ENCODE data around the gene ACVR1C. TPM values are rescaled to one million over a fixed set of nuclear protein-coding genes. Genes with fewer than 3 reads are reported as not detected.

Gene ACVR1C
- total and polyA plus RNA-seq, 2 of the 4 experiments (the other 2 are of a cell fraction): 0.07 to 0.18 TPM

GRCh38 chr2:157592374-157592773 is 36.3 kb downstream of the ACVR1C start:
- WGBS, 2 experiments (ENCODE audit: extremely low coverage in 2 of 2, insufficient read length in 1 of 2): no CpG with 5 or more reads among the region's 3 CpGs
- no peak overlapping the region for H3K23ac ChIP-seq (ENCODE audit: low read depth, low read length)
- no peak overlapping the region for H4K5ac ChIP-seq (ENCODE audit: low read depth, low read length)
- no peak overlapping the region for H3K56ac ChIP-seq (ENCODE audit: extremely low read depth, insufficient read depth, low read length)
- H2AK5ac ChIP-seq (ENCODE audit: low read depth, low read length): no peak overlapping the region
- no peak for DNase-seq
- no peaks in the 10 kb centered on the region for H3K9me3 ChIP-seq (ENCODE audit: control insufficient read depth, insufficient read depth, low read length)
- dilution Hi-C loops (cut with HindIII; ENCODE audit: low sequenced_read_pairs, unreplicated experiment) (no loop called here), in situ Hi-C loops (cut with MboI; ENCODE audit: low sequenced_read_pairs) (no loop called here), intact Hi-C loops (cut with micrococcal nuclease) (loop anchor here (5.0 kb wide), 1 partner anchor 265 kb away; the partner anchor contains the start of gene ERMN)
- no peak overlapping the region for H2AFZ ChIP-seq (replicated peaks; ENCODE audit: low read length, poor library complexity)
- no peak overlapping the region for H3K4me3 ChIP-seq (ENCODE audit: insufficient read depth, low read depth, low read length)
- H4K20me1 ChIP-seq (ENCODE audit: insufficient read depth, low read length): no peaks in the 10 kb centered on the region
- no peak overlapping the region for H2BK5ac ChIP-seq (ENCODE audit: low read depth, low read length, poor library complexity, severe bottlenecking)
- H3K27me3 ChIP-seq (ENCODE audit: control insufficient read depth, insufficient read depth, low read length): peaks cover 7% of the 10 kb centered on the region
- H3K9me1 ChIP-seq (ENCODE audit: insufficient read depth, low read length): no peaks in the 10 kb centered on the region
- ChIA-PET POLR2A (ENCODE audit: unreplicated experiment) (no interaction called here), CTCF (no interaction called here)
- H2AK9ac ChIP-seq (replicated peaks; ENCODE audit: low read depth, low read length, poor library complexity): no peak overlapping the region
- H2BK120ac ChIP-seq (ENCODE audit: low read depth, low read length): no peak overlapping the region
- no peak for ATAC-seq (ENCODE audit: low read depth)
- BruUV-seq (replicated peaks): no TSS peak
- TF ChIP-seq CTCF (conservative IDR thresholded peaks at IDR 0.05; ENCODE audit: low read depth, low read length) (no peak), FOS (IDR thresholded peaks at IDR 0.05; ENCODE audit: low read depth, low read length) (no peak), SMC3 (IDR thresholded peaks at IDR 0.05; ENCODE audit: low read depth, low read length) (no peak), RAD21 (IDR thresholded peaks at IDR 0.05; ENCODE audit: low read length) (no peak)
- H2BK20ac ChIP-seq (ENCODE audit: low read depth, low read length): no peak overlapping the region
- H3K4ac ChIP-seq (ENCODE audit: low read depth, low read length): no peak overlapping the region
- no peak overlapping the region for H3K18ac ChIP-seq (ENCODE audit: low read depth, low read length)
- no peak overlapping the region for H2BK15ac ChIP-seq (ENCODE audit: low read depth, low read length)
- H3K4me1 ChIP-seq (ENCODE audit: control insufficient read depth, insufficient read depth, low read length): no peaks in the 10 kb centered on the region
- no peak overlapping the region for H3K4me2 ChIP-seq (ENCODE audit: low read depth, low read length)
- no peak overlapping the region for H3K27ac ChIP-seq (ENCODE audit: insufficient read depth, low read length)
- no peak overlapping the region for H4K91ac ChIP-seq (ENCODE audit: insufficient read depth, low read depth, low read length)
- no peak overlapping the region for H4K8ac ChIP-seq (ENCODE audit: low read depth in 2 of 2, low read length in 2 of 2)
- H3K36me3 ChIP-seq (ENCODE audit: control insufficient read depth, insufficient read depth, low read length): no peaks in the 10 kb centered on the region
- no peak overlapping the region for H3K14ac ChIP-seq (replicated peaks; ENCODE audit: low read depth, low read length)
- H3K79me1 ChIP-seq (ENCODE audit: low read depth in 1 of 2, low read length in 2 of 2): no peaks in the 10 kb centered on the region
- H3K9ac ChIP-seq (ENCODE audit: low read depth, low read length): no peak overlapping the region

All from IMR-90 (cell line).